Endometrium (tissue), 2 donors: Measurements from ENCODE around the gene AHNAK.
A peak's percentile ranks its signal among the peaks of the same experiment; 100 is the strongest.
"Not testable (repeated sequence)": the region's sequence is repeated elsewhere in the genome, so short reads cannot be mapped to it uniquely, and the experiment has no call there.

Experiments used
- FAIRE-seq: peaks from 2 replicates; lab custom pipeline; 2012; peaks lifted over from hg19 to GRCh38; lab: Jason Lieb, UNC
- donor health status: control.
- donor health status: control.

AHNAK gene

DNA sequence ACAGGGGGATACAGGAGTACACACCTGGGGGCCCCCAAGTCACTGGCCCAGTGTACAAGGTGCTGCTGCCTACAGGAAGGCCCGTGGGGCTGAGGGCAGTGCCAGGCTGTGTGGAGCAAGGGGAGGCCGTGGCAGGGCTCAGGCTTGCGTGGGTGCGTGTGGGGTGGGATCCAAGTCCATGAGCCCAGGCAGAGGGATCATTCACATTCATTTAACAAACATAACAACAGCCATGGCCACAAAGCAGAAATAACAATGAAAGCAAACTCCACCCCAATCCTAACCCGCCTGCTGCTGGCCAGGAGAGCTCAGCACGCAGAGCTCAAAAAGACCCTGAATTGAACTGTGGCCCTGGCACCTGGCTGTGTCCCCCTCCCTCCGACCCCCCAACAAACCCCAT is 144.8 kb downstream of the AHNAK start:
- no peak for FAIRE-seq

DNA sequence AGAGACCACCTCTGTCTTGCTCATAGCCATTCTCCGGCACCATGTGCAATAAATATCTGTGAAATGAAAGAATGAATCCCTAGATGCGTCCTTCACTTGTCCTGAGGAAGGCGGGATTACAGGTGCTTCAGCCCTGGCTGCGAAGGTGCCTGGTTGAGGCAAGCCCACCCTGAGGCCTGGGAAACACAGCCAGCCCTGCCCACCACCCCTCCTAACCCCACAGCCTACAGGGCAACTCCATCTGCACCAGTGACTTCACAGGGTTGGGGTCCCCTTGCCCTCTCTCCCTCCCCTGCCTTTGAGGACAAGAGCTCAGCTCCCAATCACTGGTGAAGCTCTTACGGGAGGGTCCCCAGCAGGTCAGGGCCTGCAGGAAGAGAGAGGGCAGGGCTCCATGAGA is 145.2 kb downstream of the AHNAK start:
- no peak for FAIRE-seq

GRCh38 chr11:62400760-62401159 is 145.8 kb downstream of the AHNAK start:
- FAIRE-seq = peak; percentile 53

DNA sequence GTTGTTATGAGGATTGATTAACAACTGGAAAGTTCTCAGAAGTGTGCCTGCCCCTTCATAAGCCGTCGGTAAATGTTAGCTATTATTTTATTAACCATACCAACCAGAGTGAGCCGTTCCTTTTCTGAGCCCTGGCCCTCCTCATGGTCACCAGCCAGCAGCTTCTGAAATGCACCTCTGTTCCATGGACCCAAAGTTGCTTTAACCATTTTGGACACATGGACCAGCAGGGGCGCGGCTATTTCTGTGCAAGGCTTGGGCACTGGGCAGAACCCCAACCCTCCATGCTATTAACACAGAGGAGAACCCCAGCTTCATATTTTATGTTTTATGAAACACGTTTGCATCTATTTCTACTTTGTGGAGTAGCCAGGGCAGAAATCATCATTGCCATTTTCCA is 146.3 kb downstream of the AHNAK start:
- FAIRE-seq = no peak

DNA sequence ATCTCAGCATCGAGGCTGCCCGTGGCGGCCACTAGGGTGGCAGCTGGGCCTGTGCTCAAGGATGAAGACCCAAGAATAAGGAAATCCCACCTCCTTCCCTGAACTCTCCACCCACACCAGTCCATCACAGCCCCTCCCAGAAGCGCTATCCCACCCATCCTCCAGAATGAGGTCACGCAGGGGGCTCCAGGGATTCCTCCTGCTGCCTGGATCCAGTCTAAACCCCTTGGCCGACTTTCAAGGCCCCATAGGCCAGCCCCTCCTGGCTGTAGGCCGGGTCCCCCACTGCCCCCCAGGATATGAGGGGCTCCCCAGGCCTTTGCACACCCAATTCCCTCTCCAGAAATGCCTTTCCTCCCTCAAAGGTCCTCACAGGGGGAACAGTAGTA is 146.7 kb downstream of the AHNAK start:
- FAIRE-seq = no peak

- no peak for FAIRE-seq
Observed at GRCh38 chr11:62399172-62399877, 147.3 kb downstream of the AHNAK start.

DNA sequence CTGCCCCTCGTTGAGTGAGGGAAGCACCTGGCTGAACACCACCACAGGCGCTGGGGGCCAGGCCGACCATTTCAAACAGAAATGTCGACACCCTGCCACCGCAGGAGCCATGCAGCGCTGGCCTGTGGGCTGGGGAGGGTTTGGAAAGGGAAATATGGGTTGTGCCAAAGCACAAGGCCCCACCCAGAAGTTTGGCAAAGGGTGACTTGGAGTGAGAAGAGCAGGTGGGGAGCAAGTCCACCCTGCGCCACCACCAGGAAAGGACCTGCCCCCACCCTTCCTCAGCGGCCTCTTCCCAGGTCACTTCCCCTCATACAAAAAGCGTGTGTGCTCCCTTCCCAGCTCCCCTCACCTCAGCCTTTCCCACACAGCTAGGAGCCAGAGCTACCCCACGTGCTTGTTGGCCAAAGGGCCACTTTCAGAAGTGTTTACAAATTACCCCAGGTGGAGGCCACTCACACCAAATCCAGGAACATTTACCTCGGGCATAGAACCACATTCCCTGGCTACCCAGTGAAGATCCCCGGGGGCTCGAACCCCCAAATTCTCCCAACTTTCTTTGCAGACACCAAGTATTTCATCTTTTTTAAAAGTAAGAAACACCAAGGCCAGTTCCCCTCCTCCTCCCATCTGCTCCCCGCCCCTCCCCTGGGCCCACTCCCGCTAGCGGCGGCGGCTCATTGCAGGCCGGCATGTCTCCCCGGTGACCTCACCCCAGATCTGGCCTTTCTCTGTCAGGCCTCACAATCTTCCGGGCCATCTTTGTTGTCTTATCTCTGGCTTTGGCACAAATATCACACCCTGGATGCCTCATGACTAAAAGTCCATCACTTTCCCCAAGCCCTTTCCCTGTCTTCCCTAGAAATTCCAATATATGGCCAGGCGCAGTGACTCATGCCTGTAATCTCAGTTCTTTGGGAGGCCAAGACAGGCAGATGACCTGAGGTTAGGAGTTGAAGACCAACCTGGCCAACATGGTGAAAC is 148.3 kb downstream of the AHNAK start:
- FAIRE-seq = no peak

DNA sequence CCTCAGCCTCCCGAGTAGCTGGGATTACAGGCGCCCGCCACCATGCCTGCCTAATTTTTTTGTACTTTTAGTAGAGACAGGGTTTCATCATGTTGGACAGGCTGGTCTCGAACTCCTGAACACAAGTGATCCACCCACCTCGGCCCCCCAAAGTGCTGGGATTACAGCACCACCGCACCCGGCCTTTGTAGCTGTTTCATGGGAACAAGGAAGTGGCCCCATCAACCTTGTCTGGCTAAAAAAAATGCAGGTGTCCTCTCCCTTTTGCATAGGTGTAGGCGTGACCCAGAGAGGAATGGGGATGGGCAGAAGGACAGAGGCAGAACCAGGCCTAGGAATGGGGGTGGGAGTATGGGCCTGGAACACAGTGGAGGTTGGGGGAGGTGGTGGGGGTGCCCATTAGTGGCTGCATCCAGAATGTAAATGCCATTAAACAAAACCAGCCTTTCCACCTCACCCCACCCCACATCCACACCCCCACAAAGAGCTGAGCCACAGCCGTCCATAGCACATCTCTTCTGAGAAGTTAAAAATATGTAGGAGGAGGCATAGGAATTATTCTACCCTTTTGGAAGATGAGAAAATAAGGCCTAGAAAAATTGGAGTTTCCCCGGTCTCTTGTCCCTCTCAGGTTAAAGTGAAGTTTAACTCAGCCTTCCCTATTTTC is 150.6 kb downstream of the AHNAK start:
- no peak for FAIRE-seq

- FAIRE-seq = peak; percentile 57
Observed at GRCh38 chr11:62394825-62395538, 151.6 kb downstream of the AHNAK start.

DNA sequence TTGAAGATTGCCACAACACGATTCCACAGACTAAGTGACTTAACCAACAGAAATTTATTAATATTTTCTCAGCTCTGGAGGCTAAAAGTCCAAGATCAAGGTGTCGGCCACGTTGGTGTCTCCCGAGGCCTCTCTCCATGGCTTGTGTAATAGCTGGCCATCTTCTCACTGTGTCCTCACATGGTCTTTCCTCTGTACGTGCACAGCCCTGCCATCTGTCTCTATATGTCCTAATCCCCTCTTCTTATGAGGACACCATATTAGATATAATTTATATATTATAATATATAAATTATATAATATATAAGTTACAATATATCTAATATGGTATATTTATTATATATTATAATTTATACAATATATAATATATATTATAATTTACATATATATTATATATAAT is 152.9 kb downstream of the AHNAK start:
- no peak for FAIRE-seq

DNA sequence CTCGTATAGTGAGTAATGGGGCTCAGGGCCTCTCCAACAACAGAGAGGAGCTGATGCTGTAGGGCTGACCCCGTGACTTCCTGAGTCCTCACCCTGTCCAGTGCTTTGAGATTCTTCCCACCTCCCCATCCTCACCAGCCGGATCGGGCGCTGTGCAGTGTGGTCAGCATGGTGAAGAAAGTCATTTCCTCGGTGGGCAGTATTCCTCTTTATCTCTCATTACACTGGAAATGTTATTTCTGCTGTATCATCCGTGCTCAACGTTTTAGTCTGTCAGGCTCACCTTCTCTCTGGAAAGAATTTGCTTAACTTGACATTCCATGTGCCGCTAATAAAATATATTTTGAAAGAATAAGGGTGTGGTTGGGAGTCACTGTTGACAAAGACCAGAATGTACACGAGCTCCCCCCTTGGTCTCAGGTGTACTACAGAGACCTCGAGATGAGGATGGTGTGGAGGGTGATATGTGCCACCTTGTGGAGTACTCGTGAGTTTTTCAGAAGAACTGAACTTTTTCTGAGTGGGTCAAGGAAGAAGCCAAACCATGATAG is 153.5 kb downstream of the AHNAK start:
- no peak for FAIRE-seq

DNA sequence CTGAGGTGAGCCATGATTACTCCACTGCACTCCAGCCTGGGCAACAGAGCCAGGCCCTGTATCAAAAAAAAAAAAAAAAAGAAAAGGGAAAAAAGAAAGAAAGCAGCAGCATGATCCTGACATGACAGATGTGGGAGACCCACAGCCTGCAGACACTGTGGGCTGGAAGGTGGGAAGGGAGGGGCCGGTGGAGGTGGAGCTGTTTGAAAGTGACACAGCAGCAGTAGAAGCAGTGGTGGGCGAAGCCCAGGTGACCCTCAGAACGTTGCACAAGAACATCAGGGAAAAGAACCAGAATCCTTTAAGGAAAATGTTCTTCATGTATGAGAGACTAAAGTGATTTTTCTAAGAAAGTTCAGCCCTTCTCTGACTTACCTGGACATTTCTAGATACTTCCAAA is 154.1 kb downstream of the AHNAK start:
- no peak for FAIRE-seq

DNA sequence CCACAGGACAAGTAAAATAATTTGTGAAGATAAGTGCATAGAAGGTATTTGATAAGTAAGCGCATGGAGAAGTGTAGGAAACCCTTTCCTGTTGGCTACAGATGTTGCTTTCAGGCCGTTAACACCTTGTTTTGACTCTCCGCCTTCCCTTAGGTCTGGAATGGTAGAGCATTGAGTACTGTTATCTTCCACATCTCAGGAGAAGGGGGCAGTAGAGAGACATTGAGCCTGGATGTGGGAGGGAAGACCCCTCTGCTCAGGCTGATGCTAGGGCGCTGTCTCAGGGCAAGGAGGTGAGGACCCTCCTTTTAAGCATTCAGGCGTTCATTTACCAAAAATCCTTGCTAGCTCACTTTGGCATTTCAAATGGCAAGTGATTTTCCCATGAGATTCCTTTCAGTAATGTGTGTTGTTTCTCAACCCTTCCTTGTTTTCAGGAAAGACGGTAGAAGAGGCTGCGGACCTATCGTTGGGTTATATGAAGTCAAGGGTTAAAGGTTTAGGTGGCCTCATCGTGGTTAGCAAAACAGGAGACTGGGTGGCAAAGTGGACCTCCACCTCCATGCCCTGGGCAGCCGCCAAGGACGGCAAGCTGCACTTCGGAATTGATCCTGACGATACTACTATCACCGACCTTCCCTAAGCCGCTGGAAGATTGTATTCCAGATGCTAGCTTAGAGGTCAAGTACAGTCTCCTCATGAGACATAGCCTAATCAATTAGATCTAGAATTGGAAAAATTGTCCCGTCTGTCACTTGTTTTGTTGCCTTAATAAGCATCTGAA is 154.8 kb downstream of the AHNAK start:
- FAIRE-seq = no peak

- FAIRE-seq = no peak
Observed at GRCh38 chr11:62390722-62391121, 155.9 kb downstream of the AHNAK start.

- FAIRE-seq = no peak
Observed at GRCh38 chr11:62390237-62390636, 156.4 kb downstream of the AHNAK start.

DNA sequence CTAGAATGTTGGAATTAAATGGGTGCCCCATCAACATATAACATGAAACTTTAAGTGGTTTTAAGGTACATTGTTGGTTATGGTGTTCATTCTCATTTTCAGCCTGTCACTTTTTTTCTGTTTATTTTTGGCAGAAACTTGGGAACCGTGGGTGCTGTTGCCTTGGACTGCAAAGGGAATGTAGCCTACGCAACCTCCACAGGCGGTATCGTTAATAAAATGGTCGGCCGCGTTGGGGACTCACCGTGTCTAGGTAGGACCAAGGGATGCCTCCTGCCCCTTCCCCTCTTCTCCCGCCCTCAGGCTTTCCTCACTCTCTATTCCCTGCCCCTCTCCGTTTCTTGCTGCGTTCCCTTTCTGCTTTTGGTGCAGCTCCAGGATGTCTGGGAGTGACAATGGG is 157.6 kb downstream of the AHNAK start:
- no peak for FAIRE-seq

DNA sequence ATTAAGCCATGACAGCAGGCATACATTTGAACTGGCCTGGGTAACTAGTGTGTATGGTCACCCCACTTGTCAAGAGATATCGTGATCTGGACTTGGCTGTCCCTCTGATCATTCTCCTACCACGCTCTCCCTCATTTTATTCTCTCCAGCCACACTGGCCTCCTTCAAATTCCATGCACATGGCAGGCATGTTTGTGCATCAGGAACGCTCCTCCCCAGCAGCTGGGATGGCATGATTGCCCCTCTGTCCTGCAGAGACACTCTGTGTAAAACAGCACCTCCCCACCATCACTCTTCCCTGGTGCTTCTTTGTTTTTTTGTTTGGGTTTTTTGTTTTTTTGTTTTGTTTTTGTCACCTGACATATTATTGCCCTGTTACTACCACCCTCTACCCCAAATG is 159.2 kb downstream of the AHNAK start:
- FAIRE-seq = no peak

DNA sequence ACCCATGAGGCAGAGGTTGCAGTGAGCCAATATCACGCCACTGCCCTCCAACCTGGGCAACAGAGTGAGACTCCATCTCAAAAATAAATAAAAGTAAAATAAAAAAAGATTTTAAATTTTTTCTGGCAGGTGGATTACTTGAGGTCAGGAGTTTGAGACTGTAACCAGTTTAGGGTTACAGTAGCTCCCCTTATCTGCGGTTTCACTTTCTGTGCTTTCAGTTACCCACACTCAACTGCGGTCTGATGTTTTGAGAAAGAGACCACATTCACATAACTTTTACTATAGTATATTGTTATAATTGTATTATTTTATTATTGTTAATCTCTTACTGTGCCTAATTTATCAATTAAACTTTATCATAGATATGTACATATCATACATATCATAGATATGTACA is 160.5 kb downstream of the AHNAK start:
- not testable (repeated sequence) for FAIRE-seq

DNA sequence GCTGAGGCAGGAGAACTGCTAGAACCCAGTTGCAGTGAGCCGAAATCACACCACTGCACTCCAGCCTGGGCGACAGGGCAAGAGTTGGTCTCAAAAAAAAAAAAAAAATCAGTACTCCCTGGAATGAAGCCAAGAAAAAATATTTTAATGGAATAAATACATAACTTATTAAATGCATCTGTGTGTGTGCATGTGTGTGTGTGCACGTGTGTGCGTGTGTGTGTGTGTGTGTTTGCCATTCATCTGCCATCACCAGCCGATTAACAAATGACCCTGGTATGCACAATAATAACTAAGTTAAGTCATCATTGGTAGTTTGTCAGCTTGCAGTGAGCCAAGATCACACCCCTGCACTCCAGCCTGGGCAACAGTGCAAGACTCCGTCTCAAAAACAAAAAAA is 162.8 kb downstream of the AHNAK start:
- FAIRE-seq = no peak
